Measurements from ENCODE around the gene OR56A4.

The OR56A4 gene, protein sequence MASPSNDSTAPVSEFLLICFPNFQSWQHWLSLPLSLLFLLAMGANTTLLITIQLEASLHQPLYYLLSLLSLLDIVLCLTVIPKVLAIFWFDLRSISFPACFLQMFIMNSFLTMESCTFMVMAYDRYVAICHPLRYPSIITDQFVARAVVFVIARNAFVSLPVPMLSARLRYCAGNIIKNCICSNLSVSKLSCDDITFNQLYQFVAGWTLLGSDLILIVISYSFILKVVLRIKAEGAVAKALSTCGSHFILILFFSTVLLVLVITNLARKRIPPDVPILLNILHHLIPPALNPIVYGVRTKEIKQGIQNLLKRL

DNA sequence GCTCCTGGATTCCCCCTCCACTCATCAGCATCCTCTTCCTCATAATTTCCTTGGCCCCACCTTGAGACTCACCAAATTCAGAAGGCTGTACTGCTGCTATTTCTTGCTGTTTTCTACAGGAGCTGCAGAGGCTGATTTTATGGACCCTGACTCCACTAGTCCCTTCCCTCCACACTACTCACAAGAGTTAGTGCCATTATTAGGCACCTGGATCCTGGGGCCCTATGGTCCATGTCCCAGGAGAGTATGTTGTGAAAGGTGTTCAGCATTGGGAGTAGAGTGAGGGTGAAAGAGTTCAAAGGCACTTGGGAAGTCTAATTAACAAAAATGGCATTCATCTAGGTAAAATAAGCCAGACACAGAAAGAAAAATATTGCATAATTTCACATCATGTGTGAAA is at the start of gene OR56A4:
Gene OR56A4, minus strand, starts transcription at position 101 of the 400 bp plus-strand sequence. CDS start 3,954 bp downstream, outside the sequence.
- no peak for DNase-seq (ENCODE audit: low read depth in 2 of 2)

DNA sequence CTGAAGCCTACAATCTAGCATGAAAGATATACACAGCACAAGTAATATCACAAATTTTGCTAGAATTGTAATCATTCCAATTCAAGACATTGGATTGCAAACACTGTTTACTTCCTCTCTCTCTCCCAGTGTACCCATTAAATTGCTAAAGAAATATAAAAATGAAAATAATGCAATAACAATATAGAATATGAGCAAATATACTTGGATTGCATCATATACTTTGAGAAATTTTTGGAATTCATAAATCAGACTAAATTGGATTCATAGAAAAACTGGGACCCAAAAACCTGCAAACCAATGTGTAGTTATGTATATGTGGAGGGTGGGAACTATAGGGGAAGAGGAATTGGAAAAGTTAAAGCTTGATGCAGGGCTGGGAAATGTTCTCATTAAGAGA is 48.8 kb upstream of the OR56A4 start:
- no peak for DNase-seq (ENCODE audit: low read depth in 2 of 2)

DNA sequence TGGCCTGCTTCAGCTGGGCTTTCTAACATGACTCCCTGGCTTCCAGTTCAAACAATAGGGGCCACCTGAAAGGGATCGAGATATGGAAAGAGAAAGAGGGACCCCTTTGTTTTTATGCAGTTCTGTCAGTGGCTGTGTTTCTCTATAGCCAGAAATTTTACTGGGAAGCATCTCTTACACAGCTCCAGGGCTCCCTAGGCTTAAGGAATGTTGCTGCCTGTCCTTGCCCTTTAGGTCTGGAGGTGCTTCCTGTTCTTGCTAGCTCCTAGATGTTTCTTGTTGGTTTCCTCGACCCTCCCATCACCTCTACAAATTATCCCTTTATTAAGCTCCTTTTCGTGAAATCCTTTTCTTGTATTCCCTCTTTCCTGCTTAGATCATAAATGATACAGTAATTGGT is 45.6 kb upstream of the OR56A4 start:
- DNase-seq (ENCODE audit: low read depth in 2 of 2): no peak

DNA sequence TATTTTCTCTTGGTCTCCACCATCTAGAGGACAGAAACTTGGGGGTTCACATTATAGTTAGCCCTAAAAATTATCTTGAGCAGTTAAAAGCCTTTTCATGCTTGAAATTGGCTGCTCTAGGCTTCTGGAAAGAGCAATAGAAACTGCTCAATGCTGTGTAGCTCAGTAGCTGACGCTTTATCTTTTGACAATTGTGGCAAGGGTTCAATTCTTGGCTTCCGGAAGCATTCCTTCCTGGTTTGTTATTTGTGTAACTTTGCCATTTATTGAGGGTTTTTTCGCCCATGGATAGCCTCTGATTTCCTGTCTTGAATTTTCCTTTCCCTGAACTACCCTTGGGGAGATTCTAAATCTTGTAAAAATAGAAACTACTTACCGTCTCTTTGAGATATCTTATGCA is 34.1 kb upstream of the OR56A4 start:
- DNase-seq (ENCODE audit: low read depth in 2 of 2): no peak

DNA sequence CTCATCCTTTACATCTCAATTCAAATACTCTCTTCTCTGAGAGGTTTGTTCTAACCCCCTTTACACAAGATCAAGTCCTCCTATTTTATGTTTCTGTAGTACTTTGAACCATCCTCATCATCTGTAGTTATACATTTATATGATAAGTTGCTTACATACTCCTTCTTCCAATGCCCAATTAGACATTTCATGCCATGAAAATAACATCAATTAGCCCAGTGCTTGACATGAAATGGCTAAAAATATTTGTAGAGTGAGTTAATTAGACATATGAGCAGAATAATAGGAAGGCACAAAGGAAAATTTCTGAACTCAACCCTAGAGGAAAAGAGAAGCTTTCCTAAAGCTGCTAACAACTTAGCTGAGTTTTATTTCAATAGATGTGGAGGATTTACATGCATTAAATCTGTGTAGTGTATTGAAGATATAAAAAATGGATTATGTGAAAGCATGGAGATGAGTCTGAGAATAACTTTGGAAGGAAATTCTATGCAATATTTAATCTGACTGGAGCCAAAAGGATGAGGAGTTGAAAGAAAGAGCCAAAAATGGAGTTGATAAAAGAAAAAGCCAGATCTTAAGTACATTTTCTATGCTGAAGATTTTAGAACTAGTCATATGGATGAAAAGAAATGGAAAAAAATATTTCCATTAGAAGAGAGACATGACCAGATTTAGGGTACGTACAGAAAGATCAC is 24.1 kb upstream of the OR56A4 start, which contains the start of gene OR56A1:
Gene OR56A1, minus strand, starts transcription at position 51 of the 698 bp plus-strand sequence. CDS start 3,066 bp downstream, outside the sequence.
- DNase-seq (ENCODE audit: low read depth in 2 of 2): no peak

DNA sequence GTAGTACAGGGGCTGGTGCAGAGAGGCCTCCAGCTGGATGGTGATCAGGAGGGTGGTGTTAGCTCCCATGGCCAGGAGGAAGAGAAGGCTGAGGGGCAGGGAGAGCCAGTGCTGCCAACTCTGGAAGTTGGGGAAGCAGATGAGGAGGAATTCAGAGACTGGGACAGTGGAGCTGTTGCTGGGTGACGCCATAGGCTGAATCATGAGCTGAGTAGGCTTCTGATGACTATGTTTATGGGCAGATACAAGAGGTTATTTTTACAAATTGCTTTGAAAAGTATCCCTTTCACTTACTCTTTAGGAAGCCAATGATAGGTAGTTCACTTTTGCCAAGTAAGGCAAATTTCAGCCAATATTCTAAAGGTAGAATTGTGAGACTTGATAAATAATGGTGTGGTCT is 20.8 kb upstream of the OR56A4 start:
- DNase-seq (ENCODE audit: low read depth in 2 of 2): no peak

DNA sequence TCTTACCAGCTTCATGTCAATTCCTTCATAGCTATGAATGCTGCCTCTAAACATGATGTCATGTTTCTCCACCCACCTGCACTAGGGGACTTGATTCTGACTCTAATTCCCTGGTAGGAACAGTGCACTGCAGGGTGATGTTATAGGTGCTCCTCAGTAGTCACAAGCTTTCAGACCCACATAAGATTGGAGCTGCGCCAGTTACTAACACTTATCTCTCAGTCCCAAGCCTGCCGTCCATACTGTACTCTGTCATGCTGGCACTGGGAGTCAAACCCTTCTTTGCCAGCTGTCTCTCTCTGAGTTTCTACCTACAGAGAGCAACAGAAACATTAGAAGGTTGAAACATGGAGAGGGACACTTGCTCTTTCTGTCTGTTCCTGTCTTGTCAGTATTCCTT is 18.3 kb upstream of the OR56A4 start:
- no peak for DNase-seq (ENCODE audit: low read depth in 2 of 2)

DNA sequence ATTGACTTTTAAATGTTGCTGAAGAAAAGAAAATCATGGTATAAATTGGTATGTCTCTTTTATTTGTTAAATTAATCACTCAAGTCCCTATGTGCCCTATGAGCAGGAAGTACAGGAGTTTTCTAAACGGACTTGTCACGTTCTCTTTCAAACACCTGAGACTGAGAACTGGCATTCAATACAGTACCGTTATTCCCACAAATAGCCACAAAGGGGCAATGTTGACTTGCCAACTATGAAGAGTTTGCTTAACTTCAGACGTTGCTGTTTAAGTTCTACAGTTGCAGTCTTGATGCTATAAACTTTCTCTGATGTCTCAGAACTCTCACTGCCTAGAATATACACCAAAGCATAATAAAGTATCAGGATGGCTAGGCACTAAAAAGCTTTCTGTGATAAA is 16.2 kb upstream of the OR56A4 start:
- DNase-seq (ENCODE audit: low read depth in 2 of 2): no peak

DNA sequence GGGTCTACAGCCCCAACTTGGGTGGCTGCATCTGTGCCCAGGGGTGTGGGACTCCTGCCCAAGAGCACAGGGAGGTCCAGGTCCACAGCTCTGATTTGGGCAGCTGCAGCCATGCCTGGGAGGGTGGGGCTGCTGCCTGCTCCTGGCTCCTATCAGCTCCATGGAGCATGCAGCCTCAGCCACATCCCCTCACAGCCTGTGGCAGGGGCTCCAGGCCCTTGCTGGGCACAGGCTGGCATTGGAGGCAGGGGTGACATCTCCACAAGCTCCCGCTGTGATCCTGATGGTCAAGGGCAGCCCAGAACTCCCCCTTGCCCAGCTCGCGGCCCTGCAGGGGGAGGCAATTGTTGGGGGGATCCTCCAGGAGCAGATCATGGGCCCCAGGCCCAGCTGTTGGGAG is 6.3 kb upstream of the OR56A4 start:
- DNase-seq (ENCODE audit: low read depth in 2 of 2): no peak

DNA sequence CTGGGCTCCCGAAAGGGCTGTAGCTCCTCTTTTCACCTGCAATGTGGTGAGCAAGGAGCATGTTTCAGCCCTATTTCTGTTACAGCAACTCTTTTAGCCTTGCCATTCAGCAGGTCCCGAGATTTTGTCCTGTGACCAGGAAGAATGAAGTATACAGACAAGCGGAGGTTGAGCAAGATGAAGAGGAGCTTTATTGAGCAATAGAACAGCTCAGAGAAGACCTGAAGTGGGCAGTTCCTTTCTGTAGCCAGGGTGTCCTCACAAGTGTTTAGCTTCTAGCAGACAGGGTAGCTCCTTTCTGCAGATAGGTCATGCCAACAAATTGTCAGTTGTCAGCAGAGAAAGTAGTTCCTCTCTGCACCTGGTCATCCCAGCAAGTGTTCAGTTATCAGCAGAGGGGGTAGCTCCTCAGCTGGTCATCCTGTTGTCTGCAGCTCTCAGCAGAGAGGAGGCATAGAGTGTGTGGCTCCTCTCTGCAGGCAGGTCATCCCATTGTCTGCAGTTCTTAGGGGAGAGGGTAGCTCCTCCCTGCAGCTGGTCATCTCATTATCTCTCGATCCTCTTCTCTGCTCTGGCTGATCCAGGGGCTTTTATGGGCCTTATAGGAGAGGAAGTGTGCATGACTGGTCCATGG is 5.4 kb upstream of the OR56A4 start:
- DNase-seq (ENCODE audit: low read depth in 2 of 2): no peak

DNA sequence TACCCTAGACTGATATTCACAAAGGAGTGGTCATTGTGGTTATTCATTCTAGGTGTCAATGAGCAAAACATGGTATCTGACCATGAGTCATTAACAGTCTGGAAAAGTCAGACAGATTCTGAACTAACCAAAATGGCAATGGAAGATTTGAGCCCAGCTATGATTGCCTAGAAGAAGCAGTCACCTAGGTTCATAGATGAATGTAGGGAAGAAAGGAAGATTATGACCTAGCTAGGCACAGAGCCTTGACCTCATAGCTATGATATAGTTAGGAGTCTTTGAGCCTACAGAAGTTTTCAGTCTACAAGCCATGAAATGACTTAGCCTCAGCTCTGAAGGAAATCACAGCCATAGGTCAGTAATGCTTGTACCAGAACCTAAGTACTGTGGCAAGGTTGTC is 351 bp downstream of the OR56A4 start:
- no peak for DNase-seq (ENCODE audit: low read depth in 2 of 2)

DNA sequence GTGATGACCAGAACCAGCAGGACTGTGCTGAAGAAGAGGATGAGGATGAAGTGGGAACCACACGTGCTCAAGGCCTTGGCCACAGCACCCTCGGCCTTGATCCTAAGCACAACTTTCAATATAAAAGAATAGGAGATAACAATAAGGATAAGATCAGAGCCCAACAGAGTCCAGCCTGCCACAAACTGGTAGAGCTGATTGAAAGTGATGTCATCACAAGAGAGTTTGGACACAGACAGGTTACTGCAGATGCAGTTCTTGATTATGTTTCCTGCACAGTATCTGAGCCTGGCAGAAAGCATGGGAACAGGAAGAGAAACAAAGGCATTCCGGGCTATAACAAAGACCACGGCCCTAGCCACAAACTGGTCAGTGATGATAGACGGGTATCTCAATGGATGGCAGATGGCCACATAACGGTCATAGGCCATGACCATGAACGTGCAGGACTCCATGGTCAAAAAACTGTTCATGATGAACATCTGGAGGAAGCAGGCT is 4.5 kb downstream of the OR56A4 start:
- DNase-seq (ENCODE audit: low read depth in 2 of 2): no peak

DNA sequence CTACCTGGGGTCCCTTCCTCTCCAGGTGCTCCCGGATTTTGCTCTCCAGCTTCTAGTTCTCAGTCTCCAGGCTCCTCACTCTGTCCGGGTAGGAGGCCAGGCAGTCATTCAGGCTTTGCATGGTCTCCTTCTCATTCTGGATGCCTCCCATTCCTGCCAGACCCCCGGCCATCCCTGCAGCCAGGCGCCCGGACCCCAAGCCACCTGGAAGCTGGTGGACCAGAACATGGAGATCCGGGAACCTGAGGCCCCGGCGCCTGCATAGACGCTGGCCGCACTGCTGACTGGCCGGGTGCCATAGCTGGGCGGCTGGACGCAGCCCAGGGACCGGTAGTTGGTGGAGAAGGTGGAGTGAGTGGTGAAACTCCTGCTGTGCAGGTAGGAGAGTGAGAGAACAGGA is 12.0 kb downstream of the OR56A4 start:
- DNase-seq (ENCODE audit: low read depth in 2 of 2): no peak

DNA sequence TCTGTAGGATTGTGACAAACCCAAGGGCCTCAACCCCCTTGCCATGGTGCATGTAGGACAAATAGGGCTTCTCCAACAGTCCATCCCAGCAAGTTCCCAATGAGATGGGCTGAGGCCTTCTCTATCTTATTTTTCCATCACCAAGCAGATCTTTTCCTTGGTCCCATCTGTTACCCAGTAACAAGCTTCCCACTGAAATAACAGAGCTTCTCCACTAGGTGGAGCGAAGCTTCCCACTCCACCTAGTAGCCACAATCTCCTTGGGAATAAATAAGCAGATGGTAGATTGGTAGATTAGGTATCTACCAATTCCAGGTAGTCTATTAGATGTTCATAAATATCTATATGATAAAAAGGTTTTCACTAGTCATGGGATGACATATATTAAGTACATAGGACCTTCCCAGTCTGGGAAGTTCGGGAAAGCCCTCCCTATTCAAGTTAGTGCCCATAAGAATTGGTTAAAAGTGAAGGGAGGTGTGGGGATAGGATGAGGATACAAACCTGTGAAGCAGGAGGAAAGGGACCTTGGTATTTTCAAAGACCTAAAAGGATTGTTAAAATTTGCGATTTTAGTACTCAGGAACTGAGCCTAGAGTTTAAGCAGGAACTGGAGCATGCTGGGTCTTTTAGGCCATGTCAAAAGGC is 14.0 kb downstream of the OR56A4 start:
- DNase-seq (ENCODE audit: low read depth in 2 of 2): no peak

DNA sequence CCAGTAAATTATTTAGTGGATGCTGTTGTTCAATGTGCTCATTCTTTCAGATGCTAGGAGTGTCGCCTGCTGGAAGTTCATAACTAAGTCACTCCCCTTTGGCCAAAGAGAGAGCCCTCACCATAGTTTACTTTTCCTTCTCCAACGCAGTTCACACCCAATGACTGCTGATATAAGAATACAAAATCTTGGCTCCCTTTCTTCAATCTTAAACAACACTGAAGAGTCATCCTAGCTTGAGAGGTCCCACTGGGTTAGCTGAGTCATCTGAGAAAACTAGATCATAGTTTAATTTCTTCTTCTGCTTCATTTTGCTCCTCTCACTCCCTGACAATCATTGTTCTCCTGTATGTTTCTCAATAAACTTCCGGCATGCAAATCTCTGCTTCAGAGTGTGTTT is 14.6 kb downstream of the OR56A4 start:
- DNase-seq (ENCODE audit: low read depth in 2 of 2): no peak

DNA sequence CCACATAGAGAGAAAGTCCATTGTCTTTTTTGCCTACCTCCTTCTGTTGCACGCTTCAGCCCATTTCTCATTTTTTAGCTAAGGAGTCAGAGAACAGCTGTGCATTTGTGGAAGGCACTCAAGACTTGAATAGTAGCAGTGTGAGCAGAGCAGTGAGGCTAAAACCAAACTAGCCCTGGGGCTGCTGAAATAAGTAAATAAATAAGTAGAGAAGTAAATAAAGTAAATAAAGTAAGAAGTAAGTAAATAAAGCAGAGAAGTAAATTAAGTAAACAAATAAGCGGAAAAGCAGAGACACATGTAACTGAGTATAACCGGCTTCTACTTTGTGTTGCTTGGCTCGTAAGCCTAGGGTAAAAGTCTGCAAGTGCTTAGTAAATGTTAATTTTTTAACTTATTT is 17.5 kb downstream of the OR56A4 start:
- no peak for DNase-seq (ENCODE audit: low read depth in 2 of 2)

DNA sequence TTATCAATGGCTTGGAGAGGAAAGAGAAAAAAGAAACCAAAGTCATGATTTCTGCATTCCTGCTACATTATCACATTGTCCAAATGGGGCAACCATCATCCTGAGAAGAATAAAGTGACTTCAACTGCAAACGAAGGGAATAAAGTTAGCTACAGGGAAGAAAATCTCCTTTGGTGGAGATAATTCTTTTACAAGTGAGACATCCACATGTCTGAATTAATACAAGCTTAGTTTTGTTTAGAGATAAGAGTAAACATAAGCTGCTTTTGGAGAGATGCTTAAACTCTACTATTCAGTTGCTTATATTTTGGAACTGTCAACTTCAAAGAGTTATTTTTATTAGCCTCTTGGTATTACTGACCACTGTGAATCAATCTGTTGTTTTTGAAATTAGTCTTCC is 19.9 kb downstream of the OR56A4 start, which contains the start of gene OR52L1:
Gene OR52L1, minus strand, starts transcription at position 101 of the 400 bp plus-strand sequence. Its CDS starts 55 bp downstream, at position 46.
- DNase-seq (ENCODE audit: low read depth in 2 of 2): no peak

DNA sequence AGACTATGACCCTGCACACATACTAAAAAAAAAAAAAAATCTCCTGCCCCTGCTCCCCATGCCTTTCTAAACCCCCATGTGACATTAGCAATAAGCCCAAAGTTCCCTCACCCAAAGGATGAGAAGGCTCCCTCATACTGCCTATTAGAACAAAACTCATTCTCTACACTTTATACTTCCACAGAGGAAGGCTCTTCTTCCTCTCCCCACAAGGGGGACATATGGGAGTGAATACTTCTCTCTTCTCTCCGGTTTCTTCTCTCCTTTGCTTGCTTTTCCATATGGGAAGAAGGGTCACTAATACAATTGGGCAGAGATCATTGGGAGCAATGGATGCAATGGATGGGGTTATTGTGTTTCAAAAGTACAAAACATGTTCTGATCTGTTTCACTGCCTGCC is 23.3 kb downstream of the OR56A4 start:
- DNase-seq (ENCODE audit: low read depth in 2 of 2): no peak

DNA sequence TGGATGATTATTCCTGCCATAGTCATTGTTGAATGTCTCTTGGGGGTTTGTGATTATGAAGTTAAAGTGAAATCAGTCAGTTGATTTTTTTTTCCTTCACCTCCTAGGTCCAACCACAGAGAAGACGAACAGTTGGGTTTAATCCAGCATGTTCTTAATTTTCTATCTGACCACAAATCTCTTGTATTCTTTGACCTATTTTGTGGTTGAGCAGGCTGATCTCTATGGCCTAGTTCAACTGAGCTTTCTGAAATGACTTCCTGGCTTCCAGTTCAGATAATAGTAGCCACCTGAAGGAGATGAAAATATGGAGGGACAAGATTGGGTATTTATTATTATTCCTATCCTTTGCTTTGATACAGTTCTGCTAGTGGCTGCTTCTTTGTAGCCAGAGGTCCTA is 33.2 kb downstream of the OR56A4 start:
- DNase-seq (ENCODE audit: low read depth in 2 of 2): no peak

DNA sequence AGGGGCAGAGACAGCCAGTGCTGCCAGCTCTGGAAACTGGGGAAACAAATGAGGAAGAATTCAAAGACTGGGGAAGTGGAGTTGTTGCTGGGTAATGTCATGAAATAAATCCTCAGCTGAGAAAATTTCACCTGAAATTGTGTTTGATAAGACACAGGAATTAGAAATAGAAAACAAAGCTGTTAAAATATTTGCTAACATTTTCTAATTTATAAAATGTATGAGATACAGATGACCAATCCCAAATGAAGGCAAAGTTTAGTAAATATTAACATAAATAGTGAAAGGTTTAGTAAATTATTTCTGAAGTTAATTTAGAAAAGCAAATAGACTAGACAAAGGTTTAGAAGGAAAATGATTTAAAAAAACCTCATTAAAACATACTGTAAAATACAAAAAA is 38.4 kb downstream of the OR56A4 start, which contains the start of gene OR56A5:
Gene OR56A5, minus strand, starts transcription at position 101 of the 400 bp plus-strand sequence. Its CDS starts 0 bp downstream, at position 101.
- DNase-seq (ENCODE audit: low read depth in 2 of 2): no peak

DNA sequence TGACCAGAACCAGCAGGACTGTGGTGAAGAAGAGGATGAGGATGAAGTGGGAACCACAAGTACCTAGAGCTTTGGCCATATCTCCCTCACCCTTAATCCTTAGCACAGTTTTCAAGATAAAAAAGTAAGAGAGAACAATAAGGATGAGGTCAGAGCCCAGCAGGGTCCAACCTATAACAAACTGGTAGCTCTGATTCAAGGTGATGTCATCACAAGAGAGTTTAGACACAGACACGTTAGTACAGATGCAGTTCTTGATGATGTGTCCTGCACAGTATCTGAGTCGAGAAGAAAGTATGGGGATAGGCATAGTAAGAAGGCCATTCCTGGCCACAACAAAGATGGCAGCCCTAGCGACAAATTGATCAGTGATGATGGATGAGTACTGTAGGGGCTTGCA is 39.0 kb downstream of the OR56A4 start:
- DNase-seq (ENCODE audit: low read depth in 2 of 2): no peak

DNA sequence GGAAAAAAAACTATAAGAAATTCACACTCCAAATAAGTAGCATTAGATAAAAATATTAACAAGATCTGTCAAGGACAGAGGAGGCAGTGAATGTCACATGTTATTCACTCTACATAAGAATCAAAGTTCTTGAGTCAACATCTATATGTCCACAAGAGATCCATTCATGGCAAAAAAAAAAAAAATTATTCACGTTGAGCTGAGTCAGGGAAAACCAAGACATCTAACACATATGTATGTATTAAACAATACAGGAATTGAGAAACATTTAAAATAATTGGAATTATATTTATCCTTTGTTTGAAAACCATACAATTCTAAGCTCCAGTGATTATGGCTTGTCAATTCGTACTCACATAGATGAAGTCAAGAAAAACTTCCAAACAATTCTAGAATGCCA is 39.8 kb downstream of the OR56A4 start:
- DNase-seq (ENCODE audit: low read depth in 2 of 2): no peak
